Activated CD4-positive, alpha-beta T cell treated with anti-CD3 and anti-CD28 coated beads, Interleukin-2, Interleukin-6, amounts not matched to agents 100 ng/mL and 50 ng/mL, durations not matched to agents 16 hours and 8 hours (primary cell): ENCODE measurements around the gene EPB41L3.
"Not testable (repeated sequence)": the region's sequence is repeated elsewhere in the genome, so short reads cannot be mapped to it uniquely, and the experiment has no call there.

Experiments used
- DNase-seq: peaks from one replicate; pipeline ENCODE4 v3.0.0-alpha.2; 2020

The EPB41L3 gene

GRCh38 chr18:5530629-5531178 lies 13.1 kb downstream of the EPB41L3 start:
- no peak for DNase-seq

GRCh38 chr18:5529471-5529870 lies 14.3 kb downstream of the EPB41L3 start:
- no peak for DNase-seq

GRCh38 chr18:5527603-5528002 lies 16.2 kb downstream of the EPB41L3 start:
- DNase-seq, result no peak

- DNase-seq, result no peak
These were observed 19.1 kb downstream of the EPB41L3 start for GRCh38 chr18:5524660-5525059.

GRCh38 chr18:5521000-5521399 lies 22.8 kb downstream of the EPB41L3 start:
- DNase-seq, result no peak

GRCh38 chr18:5520464-5520863 lies 23.3 kb downstream of the EPB41L3 start:
- no peak for DNase-seq

- DNase-seq, result no peak
These were observed 24.1 kb downstream of the EPB41L3 start for GRCh38 chr18:5519448-5520298.

GRCh38 chr18:5518899-5519371 lies 24.9 kb downstream of the EPB41L3 start:
- DNase-seq, result no peak

- DNase-seq, result no peak
These were observed 25.5 kb downstream of the EPB41L3 start for GRCh38 chr18:5518179-5518770.

GRCh38 chr18:5516841-5517240 lies 27.0 kb downstream of the EPB41L3 start:
- no peak for DNase-seq

GRCh38 chr18:5515011-5515784 lies 28.6 kb downstream of the EPB41L3 start:
- DNase-seq, result no peak

- DNase-seq, result no peak
These were observed 29.9 kb downstream of the EPB41L3 start for GRCh38 chr18:5513947-5514346.

- DNase-seq, result no peak
These were observed 31.6 kb downstream of the EPB41L3 start for GRCh38 chr18:5512176-5512575.

GRCh38 chr18:5511541-5511940 lies 32.3 kb downstream of the EPB41L3 start:
- DNase-seq, result not testable (repeated sequence)

GRCh38 chr18:5510135-5510846 lies 33.5 kb downstream of the EPB41L3 start:
- DNase-seq, result no peak

GRCh38 chr18:5508821-5509220 lies 35.0 kb downstream of the EPB41L3 start:
- no peak for DNase-seq

- no peak for DNase-seq
These were observed 36.0 kb downstream of the EPB41L3 start for GRCh38 chr18:5507756-5508155.

- no peak for DNase-seq
These were observed 37.6 kb downstream of the EPB41L3 start for GRCh38 chr18:5506174-5506573.

- no peak for DNase-seq
These were observed 40.1 kb downstream of the EPB41L3 start for GRCh38 chr18:5503740-5504139.

- DNase-seq, result no peak
These were observed 43.4 kb downstream of the EPB41L3 start for GRCh38 chr18:5500158-5500939.

GRCh38 chr18:5498452-5498851 lies 45.3 kb downstream of the EPB41L3 start:
- DNase-seq, result no peak

- no peak for DNase-seq
These were observed 47.5 kb downstream of the EPB41L3 start for GRCh38 chr18:5496305-5496704.
